OCI-LY7 (cell line): ENCODE results near the gene SMIM38. TPM values are rescaled to one million over a fixed set of nuclear protein-coding genes. Genes with fewer than 3 reads are reported as not detected.

Experiments used
- BruUV-seq: library from RNA; stranded (reverse); fragments of 400-500 nt; replicated peaks from 2 replicates; lab custom pipeline; 2021; lab: Mats Ljungman, UMichigan
- CTCF ChIA-PET: fragments of 300-600 bp; sonication (Branson Sonifier 250); formaldehyde crosslinking; loops from one replicate; lab custom pipeline; 2022; ENCODE audit warnings: antibody characterized with exemption; ENCODE audit not compliant: unreplicated experiment; lab: Charles Lee
- POLR2A ChIA-PET: fragments of 300-600 bp; sonication (Branson Sonifier 250); formaldehyde crosslinking; loops from one replicate; lab custom pipeline; 2022; ENCODE audit warnings: antibody characterized with exemption; lab: Charles Lee
- DNase-seq: peaks from one replicate; pipeline ENCODE4 v3.0.0-alpha.2; 2015; ENCODE audit warnings: low spot score
- H2AFZ ChIP-seq: fragments of 200-600 bp; sonication (generic), shearing (Covaris generic); 2 replicates; pipeline ENCODE4 v1.6.1; 2014; ENCODE audit warnings: mild to moderate bottlenecking, antibody characterized with exemption, low read length, moderate library complexity
- H3K27ac ChIP-seq: fragments of 200-600 bp; sonication (generic); 2 replicates; pipeline ENCODE4 v1.5.1; 2014; ENCODE audit warnings: mixed run types, low read depth, mild to moderate bottlenecking, moderate library complexity, low read length, inconsistent platforms; ENCODE audit not compliant: poor library complexity, severe bottlenecking
- H3K36me3 ChIP-seq: fragments of 200-600 bp; sonication (generic); 2 replicates; pipeline ENCODE4 v1.6.1; 2014; ENCODE audit warnings: mild to moderate bottlenecking, antibody characterized with exemption, low read length, moderate library complexity, mixed read lengths; ENCODE audit not compliant: insufficient read depth
- H3K4me1 ChIP-seq: fragments of 200-600 bp; sonication (generic); 2 replicates; pipeline ENCODE4 v1.5.1; 2014; ENCODE audit warnings: mild to moderate bottlenecking, low read length; ENCODE audit not compliant: insufficient read depth, poor library complexity, severe bottlenecking
- H3K4me2 ChIP-seq: fragments of 200-600 bp; sonication (generic); 2 replicates; pipeline ENCODE4 v1.6.1; 2014; ENCODE audit warnings: mild to moderate bottlenecking, low read length
- H3K4me3 ChIP-seq: fragments of 200-600 bp; sonication (generic); 2 replicates; pipeline ENCODE4 v1.5.1; 2014; ENCODE audit warnings: mild to moderate bottlenecking, low read depth, low read length; ENCODE audit not compliant: poor library complexity, severe bottlenecking
- H3K79me2 ChIP-seq: fragments of 200-600 bp; sonication (generic); 2 replicates; pipeline ENCODE4 v1.6.1; 2016; ENCODE audit warnings: low read depth, mild to moderate bottlenecking, low read length, moderate library complexity, mixed read lengths; ENCODE audit not compliant: insufficient read depth
- H3K9me2 ChIP-seq: fragments of 200-600 bp; sonication (generic); 2 replicates; pipeline ENCODE4 v1.6.1; 2016; ENCODE audit warnings: mild to moderate bottlenecking, low read length, mixed read lengths; ENCODE audit not compliant: insufficient read depth
- H3K9me3 ChIP-seq: fragments of 200-600 bp; sonication (generic); 2 replicates; pipeline ENCODE4 v1.6.1; 2014; ENCODE audit warnings: mild to moderate bottlenecking, mixed run types, low read length, mixed read lengths
- H4K20me1 ChIP-seq: fragments of 200-600 bp; sonication (generic); 2 replicates; pipeline ENCODE4 v1.6.1; 2014; ENCODE audit warnings: mild to moderate bottlenecking, antibody characterized with exemption, low read length, moderate library complexity, mixed read lengths; ENCODE audit not compliant: insufficient read depth
- EZH2phosphoT487 ChIP-seq: fragments of 200-600 bp; sonication (generic); IDR thresholded peaks from 2 replicates; pipeline ENCODE4 v1.6.1; 2018; ENCODE audit warnings: low read depth, borderline replicate concordance, mild to moderate bottlenecking, mixed run types, antibody characterized with exemption, low read length, moderate library complexity, mixed read lengths
- intact Hi-C: fragments of 100-400 bp; cut with micrococcal nuclease; formaldehyde crosslinking; loops from one replicate; pipeline ENCODE4 v1.10.0; 2022; ENCODE audit not compliant: unreplicated experiment
- total RNA-seq, 2 experiments: library from RNA; depleted of rRNA in 1 of 2; stranded (reverse); fragments of >200 nt in 1 of 2; shearing (Covaris generic) in 1 of 2; gene quantifications; 2 replicates each; pipeline ENCODE4 v1.2.3, GENCODE V29; 2014 to 2022
- TF ChIP-seq, protein P1 (sequence below): fragments of 200-600 bp; sonication (generic); conservative IDR thresholded peaks from 2 replicates; pipeline ENCODE4 v1.5.1; 2014; ENCODE audit warnings: mild to moderate bottlenecking, antibody characterized with exemption, low read length, moderate library complexity, mixed read lengths

The SMIM38 gene
- total RNA-seq, 2 experiments from 2014 or later, result 0.11 to 0.63 TPM

DNA sequence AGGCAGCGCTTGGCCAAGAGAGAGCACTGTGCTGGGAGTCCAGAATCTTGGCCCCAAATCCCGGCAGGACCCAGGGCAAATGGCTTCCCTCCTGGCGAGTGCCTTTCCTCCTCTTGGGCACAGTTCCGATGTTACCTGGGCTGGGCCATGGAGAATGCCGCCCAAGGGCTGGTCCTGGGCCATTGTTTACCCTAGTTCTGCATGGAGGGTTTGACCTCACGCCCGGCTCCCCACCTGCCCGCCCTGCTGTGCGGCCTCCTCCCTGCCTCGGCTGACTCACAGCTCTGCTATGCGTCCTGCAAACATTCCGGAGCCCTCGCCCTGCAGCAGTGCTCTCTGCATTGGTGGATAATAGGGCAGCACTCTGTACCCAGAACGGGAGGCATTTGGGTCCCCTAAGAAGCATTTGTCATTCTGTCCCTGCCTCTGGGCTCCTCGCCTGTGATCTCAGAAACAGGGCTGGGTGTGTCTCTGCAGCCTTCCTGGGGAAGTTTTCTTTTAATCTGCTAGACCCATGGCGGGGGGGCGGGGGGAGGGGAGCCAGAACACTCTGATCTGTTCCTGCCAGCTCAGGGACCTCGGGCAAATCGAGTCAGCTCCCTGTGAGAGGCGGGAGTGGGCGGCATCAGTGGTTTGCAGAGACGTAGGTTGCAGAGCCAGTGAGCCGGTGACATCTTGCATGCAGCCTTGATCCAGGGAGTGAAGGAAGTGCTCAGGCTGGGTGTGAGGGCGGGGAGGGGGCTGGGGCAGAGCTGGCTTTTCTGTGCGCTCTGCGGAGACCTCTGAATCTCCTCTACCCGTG, 32.9 kb upstream of the SMIM38 start:
- Histone ChIP-seq H3K79me2 (no peaks in the 10 kb centered on the region), H4K20me1 (no peaks in the 10 kb centered on the region), H3K36me3 (no peaks in the 10 kb centered on the region), H3K27ac (no peak overlapping the region), H2AFZ (no peak overlapping the region), H3K4me3 (no peak overlapping the region), H3K9me3 (0 out of 2 replicates have a peak, but pooled peaks cover 2% of the 10 kb centered on the region), H3K4me1 (no peaks in the 10 kb centered on the region), H3K9me2 (no peaks in the 10 kb centered on the region), H3K4me2 (no peak overlapping the region)
- no TSS peak for BruUV-seq
- POLR2A ChIA-PET, result interaction anchor here (0.7 kb wide), 1 partner anchor 640 kb away, joined by 3 read pairs; no protein-coding TSS in a partner anchor
- DNase-seq, result no peak
- intact Hi-C loops, result no loop called here
- CTCF ChIA-PET, result no interaction called here
- TF ChIP-seq, protein P1, sequence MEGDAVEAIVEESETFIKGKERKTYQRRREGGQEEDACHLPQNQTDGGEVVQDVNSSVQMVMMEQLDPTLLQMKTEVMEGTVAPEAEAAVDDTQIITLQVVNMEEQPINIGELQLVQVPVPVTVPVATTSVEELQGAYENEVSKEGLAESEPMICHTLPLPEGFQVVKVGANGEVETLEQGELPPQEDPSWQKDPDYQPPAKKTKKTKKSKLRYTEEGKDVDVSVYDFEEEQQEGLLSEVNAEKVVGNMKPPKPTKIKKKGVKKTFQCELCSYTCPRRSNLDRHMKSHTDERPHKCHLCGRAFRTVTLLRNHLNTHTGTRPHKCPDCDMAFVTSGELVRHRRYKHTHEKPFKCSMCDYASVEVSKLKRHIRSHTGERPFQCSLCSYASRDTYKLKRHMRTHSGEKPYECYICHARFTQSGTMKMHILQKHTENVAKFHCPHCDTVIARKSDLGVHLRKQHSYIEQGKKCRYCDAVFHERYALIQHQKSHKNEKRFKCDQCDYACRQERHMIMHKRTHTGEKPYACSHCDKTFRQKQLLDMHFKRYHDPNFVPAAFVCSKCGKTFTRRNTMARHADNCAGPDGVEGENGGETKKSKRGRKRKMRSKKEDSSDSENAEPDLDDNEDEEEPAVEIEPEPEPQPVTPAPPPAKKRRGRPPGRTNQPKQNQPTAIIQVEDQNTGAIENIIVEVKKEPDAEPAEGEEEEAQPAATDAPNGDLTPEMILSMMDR, result no peak
- no peak for TF ChIP-seq EZH2phosphoT487

DNA sequence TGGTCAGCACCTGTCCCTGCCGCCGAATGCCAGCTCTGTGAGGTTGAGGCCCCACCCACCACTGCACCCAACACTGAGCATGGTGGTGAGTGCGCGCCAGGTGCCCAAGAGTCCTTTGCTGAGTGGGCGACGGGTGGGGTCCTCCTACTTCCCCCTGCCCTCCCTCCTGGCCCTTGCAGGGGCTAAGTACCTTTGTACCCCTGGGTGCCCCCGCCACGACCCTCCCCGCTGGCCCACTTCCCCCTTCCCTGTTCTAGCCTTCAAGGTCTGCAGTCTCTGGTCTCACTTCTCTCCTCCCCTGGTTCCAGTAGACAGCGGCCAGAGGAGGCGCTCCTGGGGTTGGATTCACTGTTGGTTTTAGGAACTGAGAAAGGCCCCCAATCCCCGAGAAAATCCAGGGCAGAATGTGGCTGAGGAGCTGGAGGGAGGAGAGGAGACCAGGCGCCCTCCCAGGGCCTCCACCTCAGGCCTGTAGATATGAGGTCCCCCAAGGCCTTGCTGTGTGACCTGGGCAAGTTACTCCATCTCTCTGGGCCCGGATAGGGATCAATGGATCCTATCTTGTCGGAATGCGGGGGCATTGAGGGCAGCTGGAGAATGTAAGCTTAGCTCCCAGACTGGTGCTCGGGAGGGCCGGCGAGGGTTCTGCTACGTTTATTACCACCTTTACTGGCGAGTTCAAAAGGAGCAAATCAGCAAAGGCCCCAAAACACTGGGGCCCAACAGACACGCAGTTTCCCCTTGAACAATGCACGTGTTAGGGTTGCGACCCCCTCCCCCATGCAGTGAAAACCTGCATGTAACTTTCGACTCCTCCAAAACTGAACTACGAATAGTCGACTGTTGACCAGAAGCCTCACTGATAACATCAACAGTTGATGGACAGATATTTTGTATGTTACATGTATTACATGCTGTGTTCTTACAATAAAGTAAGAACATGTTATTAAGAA, 31.9 kb upstream of the SMIM38 start:
- Histone ChIP-seq H3K79me2 (no peaks in the 10 kb centered on the region), H2AFZ (no peak overlapping the region), H3K4me1 (no peaks in the 10 kb centered on the region), H3K36me3 (no peaks in the 10 kb centered on the region), H3K9me2 (no peaks in the 10 kb centered on the region), H3K4me2 (no peak overlapping the region), H3K4me3 (no peak overlapping the region), H4K20me1 (no peaks in the 10 kb centered on the region), H3K27ac (no peak overlapping the region), H3K9me3 (0 out of 2 replicates have a peak, but pooled peaks cover 3% of the 10 kb centered on the region)
- CTCF ChIA-PET, result no interaction called here
- intact Hi-C loops, result no loop called here
- POLR2A ChIA-PET, result no interaction called here
- TF ChIP-seq, protein P1, result no peak; the same call in 1 of the 2 replicates
- no peak for TF ChIP-seq EZH2phosphoT487
- BruUV-seq, result no TSS peak
- no peak for DNase-seq
